OCI-LY7 (cell line): ENCODE results near the gene SPATA25.

ENCODE experiments used
- EZH2phosphoT487 ChIP-seq: fragments of 200-600 bp; sonication (generic); IDR thresholded peaks from 2 replicates; pipeline ENCODE4 v1.6.1; 2018; ENCODE audit warnings: low read depth, borderline replicate concordance, mild to moderate bottlenecking, mixed run types, antibody characterized with exemption, low read length, moderate library complexity, mixed read lengths
- TF ChIP-seq, protein P1 (sequence below): fragments of 200-600 bp; sonication (generic); conservative IDR thresholded peaks from 2 replicates; pipeline ENCODE4 v1.5.1; 2014; ENCODE audit warnings: mild to moderate bottlenecking, antibody characterized with exemption, low read length, moderate library complexity, mixed read lengths

DNA sequence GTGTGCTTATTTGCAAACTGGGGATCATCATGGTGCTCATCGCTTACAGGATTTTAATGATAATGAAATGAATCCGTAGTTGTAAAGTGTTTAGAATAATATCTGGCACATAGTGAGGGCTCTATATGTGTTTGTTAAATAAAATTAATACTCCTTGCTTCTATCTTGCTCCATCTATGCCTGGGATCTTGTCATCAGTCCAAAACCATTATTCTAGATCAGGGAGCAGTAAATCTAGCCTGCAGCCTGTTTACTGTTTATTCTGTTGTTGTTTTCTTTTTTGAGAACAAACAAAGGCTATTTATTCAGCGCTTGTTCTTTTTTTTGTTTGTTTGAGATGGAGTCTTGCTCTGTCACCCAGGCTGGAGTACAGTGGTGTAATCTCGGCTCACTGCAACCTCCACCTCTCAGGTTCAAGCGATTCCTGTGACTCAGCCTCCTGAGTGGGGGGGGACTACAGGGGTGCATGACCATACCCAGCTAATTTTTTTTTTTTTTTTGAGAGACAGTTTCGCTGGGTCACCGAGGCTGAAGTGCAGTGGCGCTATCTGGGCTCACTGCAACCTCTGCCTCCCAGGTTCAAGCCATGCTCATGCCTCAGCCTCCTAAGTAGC, 38.3 kb downstream of the SPATA25 start:
- TF ChIP-seq, protein P1, sequence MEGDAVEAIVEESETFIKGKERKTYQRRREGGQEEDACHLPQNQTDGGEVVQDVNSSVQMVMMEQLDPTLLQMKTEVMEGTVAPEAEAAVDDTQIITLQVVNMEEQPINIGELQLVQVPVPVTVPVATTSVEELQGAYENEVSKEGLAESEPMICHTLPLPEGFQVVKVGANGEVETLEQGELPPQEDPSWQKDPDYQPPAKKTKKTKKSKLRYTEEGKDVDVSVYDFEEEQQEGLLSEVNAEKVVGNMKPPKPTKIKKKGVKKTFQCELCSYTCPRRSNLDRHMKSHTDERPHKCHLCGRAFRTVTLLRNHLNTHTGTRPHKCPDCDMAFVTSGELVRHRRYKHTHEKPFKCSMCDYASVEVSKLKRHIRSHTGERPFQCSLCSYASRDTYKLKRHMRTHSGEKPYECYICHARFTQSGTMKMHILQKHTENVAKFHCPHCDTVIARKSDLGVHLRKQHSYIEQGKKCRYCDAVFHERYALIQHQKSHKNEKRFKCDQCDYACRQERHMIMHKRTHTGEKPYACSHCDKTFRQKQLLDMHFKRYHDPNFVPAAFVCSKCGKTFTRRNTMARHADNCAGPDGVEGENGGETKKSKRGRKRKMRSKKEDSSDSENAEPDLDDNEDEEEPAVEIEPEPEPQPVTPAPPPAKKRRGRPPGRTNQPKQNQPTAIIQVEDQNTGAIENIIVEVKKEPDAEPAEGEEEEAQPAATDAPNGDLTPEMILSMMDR: no peak
- TF ChIP-seq EZH2phosphoT487: no peak
